IPS-15b (cell line): Measurements from ENCODE around the gene HIGD2B.
"Not testable (repeated sequence)": the region's sequence is repeated elsewhere in the genome, so short reads cannot be mapped to it uniquely, and the experiment has no call there.

ENCODE experiments used
- H3K27me3 ChIP-seq: one replicate; pipeline ENCODE4 v1.6.1; 2013; ENCODE audit warnings: low read length; ENCODE audit not compliant: control insufficient read depth, insufficient read depth
- H3K36me3 ChIP-seq: one replicate; pipeline ENCODE4 v1.6.1; 2013; ENCODE audit warnings: low read length; ENCODE audit not compliant: control insufficient read depth, insufficient read depth
- H3K4me1 ChIP-seq: one replicate; pipeline ENCODE4 v1.6.1; 2013; ENCODE audit warnings: mild to moderate bottlenecking, low read length; ENCODE audit not compliant: control insufficient read depth, insufficient read depth
- H3K4me3 ChIP-seq: one replicate; pipeline ENCODE4 v1.5.1; 2013; ENCODE audit warnings: low read depth, low read length
- H3K9ac ChIP-seq: one replicate; pipeline ENCODE4 v1.6.1; 2013; ENCODE audit warnings: low read depth, mild to moderate bottlenecking, low read length
- H3K9me3 ChIP-seq: one replicate; pipeline ENCODE4 v1.6.1; 2013; ENCODE audit warnings: mild to moderate bottlenecking, low read length; ENCODE audit not compliant: control insufficient read depth, insufficient read depth

HIGD2B gene

DNA sequence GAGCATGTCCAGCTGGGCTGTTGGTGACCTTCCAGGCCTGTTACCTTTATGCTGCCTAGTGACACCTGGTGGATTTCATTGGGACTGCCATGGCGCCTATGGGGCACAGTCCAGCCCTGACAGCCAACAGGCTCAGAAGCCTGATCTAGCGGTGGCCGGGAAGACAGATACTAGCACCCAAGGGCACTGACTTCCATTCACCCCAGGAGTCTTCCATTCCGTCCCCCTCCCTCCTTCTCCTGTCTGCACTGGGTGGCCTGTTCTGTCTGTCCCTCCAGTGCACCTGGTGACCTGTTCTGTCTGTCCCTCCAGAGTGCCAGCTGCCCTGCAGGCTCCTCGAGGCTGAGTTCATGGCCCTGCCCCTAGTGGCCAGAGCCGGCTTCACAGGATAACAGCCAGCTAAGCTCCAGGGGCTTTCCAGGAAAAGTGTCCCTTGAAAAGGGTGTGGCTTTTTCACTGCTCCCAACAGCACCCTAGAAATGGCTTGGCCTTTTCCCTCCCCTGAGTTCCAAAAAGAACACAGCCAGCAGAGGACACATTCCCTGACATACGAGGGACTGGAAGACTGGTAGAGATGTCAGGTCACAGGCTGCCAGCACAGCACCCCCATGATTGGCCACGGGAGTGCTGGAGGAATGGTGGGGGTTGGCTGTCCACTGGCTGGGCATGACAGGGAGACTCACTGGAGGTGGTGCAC, 15.2 kb downstream of the HIGD2B start:
- H3K27me3 ChIP-seq, H3K36me3 ChIP-seq, H3K9ac ChIP-seq, H3K4me1 ChIP-seq, H3K9me3 ChIP-seq: not testable (repeated sequence)
- peak overlapping the region; percentile 62 for H3K4me3 ChIP-seq

DNA sequence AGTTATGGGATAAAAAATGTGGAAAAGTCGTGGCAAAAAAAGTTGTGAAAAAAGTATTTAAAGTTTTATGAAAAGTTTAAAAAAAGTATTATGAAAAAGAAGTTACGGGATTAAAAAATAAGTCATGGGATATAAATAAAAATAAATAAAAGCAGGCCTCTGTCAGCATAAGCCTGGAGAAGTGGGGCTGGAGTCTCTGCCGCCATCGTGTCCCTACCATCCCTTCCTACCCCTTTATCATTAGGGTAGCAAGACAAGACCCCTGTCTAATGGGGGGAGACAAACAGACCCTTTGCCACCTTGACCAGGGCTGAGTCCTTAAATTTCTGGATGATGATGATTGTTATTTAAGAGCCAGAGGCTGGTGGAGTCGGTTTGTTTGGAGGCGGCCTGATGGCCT, 16.2 kb downstream of the HIGD2B start:
- not testable (repeated sequence) for H3K27me3 ChIP-seq, H3K4me3 ChIP-seq, H3K36me3 ChIP-seq, H3K9me3 ChIP-seq, H3K4me1 ChIP-seq, H3K9ac ChIP-seq

DNA sequence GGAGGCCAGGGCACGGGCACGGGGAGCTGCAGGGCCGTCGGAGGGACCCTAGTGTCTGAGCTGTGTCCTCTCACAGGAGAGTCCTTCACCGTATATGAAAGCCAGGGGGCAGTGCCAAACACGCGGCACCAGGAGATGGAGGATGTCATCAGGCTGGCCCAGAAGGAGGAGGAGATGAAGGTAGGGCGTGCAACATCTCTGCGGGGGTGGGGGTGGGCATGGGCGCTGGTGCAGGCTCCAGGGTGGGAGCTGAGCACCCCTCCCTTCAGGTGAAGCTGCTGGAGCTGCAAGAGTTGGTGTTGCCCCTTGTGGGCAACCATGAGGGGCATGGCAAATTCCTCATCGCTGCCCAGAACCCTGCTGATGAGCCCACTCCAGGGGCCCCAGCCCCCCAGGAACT, 20.3 kb downstream of the HIGD2B start:
- not testable (repeated sequence) for H3K36me3 ChIP-seq, H3K9me3 ChIP-seq, H3K9ac ChIP-seq, H3K27me3 ChIP-seq, H3K4me1 ChIP-seq, H3K4me3 ChIP-seq

DNA sequence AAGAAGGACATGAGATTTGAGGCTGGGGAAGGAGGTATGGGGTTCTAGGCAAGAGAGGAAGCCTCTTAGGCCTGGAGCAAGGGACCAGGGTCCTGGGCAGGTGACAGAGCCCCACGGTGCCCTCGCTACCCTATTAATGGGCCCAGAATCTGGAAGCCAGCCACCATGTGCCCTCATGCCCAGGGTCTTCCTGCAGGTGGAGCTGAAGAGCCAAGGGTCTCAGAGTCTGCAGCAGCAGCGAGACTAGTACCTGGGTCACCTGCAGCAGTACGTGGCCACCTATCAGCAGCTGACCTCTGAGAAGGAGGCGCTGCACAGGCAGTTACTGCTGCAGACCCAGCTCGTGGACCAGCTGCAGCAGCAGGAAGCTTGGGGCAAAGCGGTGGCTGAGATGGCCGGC, 22.1 kb downstream of the HIGD2B start:
- not testable (repeated sequence) for H3K9me3 ChIP-seq, H3K27me3 ChIP-seq, H3K36me3 ChIP-seq, H3K4me3 ChIP-seq, H3K9ac ChIP-seq, H3K4me1 ChIP-seq

DNA sequence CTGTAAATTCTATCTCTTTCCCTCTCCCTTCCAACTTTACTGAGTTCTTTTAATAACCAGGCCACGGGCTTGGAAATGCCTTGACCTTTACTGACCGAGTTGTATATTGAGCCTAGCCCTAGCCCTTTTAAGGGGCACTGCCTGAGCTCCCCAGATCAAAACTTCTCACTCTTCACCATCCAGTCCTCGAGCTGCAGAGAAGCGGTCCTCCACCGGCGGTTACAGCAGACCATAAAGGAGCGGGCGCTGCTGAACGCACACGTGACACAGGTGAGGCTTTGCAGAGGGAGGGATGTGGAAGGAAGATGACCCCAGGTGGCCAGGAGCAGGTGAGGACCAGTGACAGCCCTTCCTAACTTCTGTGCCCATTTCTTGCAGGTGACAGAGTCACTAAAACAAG, 24.9 kb downstream of the HIGD2B start:
- H3K4me3 ChIP-seq = not testable (repeated sequence)

DNA sequence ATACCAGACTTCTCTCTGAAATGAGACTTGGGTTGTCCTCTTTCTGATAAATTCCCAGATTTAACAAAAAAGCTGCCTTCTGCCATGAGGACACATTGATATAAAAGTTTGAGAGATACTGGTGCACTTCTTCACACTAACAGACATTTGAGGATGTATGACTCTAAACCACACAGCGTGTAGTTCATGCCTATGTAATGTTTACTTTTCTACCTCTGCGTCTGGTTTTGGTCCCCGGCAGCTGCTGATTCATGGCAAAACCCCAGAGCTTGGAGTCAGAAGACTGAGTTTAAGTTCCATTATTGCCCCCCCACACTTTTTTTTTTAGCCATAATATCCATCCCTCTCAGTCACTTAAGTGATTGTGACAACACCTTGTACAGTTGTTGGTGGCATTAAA, 30.0 kb downstream of the HIGD2B start:
- not testable (repeated sequence) for H3K4me3 ChIP-seq, H3K27me3 ChIP-seq, H3K9ac ChIP-seq, H3K36me3 ChIP-seq, H3K9me3 ChIP-seq, H3K4me1 ChIP-seq

More for the DNA sequence above, 24.9 kb downstream of the HIGD2B start:
- H3K27me3 ChIP-seq, H3K36me3 ChIP-seq, H3K4me1 ChIP-seq, H3K9me3 ChIP-seq, H3K9ac ChIP-seq: not testable (repeated sequence)

DNA sequence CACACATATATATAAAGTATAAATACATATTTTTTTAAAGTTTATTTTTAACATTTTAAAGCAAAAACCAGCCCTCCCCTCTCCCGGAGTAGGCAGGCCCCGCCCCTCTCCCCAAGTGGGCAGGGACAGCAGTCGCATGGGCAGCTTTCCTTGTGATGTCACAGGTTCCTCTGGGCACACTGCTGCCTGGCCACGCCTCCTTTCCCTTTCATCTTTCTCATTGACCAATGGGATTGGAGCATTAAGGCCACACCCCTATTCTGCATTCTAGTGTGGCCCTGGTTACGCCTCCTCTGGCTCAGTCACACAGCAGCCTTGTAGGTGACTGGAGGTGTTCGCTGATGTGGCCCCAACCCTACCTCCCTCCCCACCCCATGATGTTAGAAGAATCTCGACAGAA, 31.6 kb downstream of the HIGD2B start, which contains the start of gene GOLGA6B:
Gene GOLGA6B, plus strand, starts transcription at position 301 of the 400 bp plus-strand sequence. Its CDS starts 41 bp downstream, at position 342.
- not testable (repeated sequence) for H3K9me3 ChIP-seq, H3K36me3 ChIP-seq, H3K27me3 ChIP-seq, H3K9ac ChIP-seq, H3K4me3 ChIP-seq, H3K4me1 ChIP-seq

DNA sequence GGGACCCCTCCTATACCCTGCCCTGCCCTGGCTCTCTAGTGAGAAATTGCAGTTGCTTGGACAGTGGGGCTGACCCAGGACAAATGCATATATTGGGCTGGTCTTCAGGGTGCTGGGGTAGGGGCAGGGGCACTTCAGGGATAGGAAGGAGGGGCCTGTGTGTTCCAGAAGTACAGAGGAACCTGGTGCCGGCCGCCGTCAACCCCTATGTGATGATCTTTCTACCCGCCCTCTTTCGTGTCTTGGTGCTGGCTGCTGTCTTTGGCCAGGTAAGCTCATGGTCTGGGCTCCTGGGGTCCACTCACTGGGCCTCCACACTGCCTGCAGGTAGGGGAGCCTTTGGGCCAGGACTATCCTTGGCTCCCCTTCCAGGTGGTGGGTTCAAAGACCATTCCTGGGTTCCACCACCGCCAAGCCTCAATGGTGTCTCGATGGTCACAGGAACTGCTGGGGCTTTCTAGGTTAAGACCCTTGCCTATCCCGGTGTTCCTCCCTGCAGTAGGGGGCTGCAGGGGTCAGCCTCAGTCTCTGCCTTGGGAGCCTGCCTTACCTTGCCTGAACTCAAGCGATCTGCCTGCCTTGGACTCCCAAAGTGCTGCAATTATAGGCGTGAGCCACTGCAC, 37.2 kb downstream of the HIGD2B start:
- not testable (repeated sequence) for H3K9me3 ChIP-seq, H3K4me1 ChIP-seq, H3K36me3 ChIP-seq, H3K27me3 ChIP-seq, H3K4me3 ChIP-seq, H3K9ac ChIP-seq

DNA sequence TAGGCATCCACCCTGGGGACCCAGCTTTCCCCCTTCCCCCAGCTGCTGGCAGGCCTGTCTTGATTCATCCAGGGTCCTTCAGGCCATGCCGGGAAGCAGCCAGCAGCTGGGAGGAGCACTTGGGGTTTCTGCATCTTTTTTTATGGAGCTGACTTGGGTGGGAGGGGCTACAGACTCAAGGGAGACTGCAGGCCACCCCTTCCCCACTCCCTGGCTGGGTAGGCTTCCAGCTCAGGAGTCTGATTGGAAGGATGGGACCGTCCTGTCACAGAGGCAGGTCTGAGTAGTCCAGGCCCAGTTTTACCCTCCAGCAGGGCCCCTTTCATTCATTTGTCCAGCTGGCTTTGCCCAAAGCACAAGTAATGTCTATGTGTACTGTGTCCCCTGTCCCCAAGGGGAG, 43.7 kb downstream of the HIGD2B start:
- not testable (repeated sequence) for H3K4me3 ChIP-seq, H3K36me3 ChIP-seq, H3K9ac ChIP-seq, H3K27me3 ChIP-seq, H3K4me1 ChIP-seq, H3K9me3 ChIP-seq

DNA sequence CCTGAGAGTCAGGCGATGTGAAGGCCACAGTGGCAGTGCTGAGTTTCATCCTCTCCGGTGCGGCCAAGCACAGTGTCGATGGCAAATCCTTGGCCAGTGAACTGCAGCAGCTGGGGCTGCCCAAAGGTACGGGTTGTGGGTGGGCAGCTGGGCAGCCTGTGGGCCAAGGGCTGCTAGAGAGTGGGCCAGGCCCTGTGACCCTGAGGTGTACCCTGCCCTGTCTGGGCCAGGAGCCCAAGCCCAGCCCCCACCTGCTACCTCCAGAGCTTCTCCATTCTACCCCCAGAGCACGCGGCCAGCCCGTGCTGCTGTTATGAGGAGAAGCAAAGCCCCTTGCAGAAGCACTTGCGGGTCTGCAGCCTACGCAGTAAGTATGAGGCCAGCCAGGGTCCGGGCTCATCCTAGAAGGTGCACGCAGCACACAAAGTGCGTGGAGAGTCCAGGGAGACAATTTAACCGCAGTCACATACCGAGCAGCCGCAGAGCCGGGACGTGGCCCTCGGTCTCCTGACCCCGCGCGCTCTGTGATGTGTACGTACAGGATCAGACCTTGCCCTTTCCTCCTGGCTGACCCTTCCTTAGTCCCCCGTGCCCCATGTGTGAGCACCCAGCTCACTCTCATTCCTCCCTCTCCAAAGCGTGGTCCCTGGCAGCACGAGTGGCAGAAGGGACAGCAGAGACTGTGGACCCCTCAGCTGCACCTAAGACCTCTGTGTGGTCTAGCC, 46.1 kb downstream of the HIGD2B start:
- H3K36me3 ChIP-seq, H3K4me3 ChIP-seq, H3K27me3 ChIP-seq, H3K9me3 ChIP-seq, H3K4me1 ChIP-seq, H3K9ac ChIP-seq: not testable (repeated sequence)

DNA sequence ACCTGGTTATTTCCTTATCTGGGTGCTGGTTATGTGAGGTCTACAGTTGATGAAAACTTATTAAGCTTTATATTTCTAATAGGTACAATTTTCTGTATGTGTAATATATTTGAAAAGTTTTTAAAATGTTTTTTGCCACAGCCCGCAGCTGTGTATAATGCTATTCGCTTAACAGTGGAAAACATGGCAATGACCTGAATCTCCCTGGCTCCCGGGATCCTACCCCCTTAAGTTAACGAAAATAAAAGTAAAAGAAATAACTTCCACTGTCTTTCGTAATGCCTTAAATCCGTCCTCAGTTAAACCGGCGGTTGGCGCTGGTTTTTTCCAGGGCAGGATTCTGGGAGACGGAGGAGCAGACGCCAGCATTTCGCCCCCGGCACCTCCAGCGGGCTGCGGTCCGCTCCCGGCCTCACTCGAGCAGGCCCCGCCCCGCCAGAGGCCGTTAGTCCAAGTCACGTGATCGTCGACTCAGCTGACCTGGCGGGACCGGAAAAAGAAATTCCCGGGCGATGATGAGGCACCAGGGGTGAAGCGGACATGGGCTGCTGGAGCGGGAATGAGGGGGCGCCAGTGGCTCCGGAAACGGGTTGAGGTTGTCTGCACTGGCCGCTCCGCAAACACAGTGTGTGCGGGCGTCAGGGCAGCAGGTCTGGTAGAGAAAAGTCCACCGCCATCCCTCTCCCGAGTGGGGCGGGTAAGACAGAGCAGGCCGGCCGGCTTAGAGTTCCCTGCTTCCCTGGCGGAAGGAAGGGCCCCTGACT, 49.3 kb downstream of the HIGD2B start:
- H3K9me3 ChIP-seq, H3K36me3 ChIP-seq, H3K27me3 ChIP-seq, H3K9ac ChIP-seq, H3K4me3 ChIP-seq, H3K4me1 ChIP-seq: not testable (repeated sequence)
